Tibial nerve (tissue), 4 donors: Measurements from ENCODE around the gene SLC24A3.

Experiments
- CTCF ChIP-seq, 5 experiments: fragments of 200-600 bp in 3 of 5; fragments of 450-650 bp in 2 of 5; sonication (generic) in 3 of 5; IDR thresholded peaks; one replicate each; pipeline ENCODE4 v1.5.1; 2016 to 2019; ENCODE audit warnings: antibody characterized with exemption in 5 of 5, mild to moderate bottlenecking in 3 of 5, moderate library complexity in 2 of 5
- EP300 ChIP-seq, 2 donors: sonication (generic); formaldehyde crosslinking; IDR thresholded peaks; one replicate each; pipeline ENCODE4 v1.6.1; 2017; ENCODE audit warnings: antibody characterized with exemption in 2 of 2, mild to moderate bottlenecking in 1 of 2
- POLR2A ChIP-seq, 2 donors: fragments of 450-650 bp; IDR thresholded peaks; one replicate each; pipeline ENCODE4 v1.6.1; 2017; ENCODE audit warnings: antibody characterized with exemption in 2 of 2, mild to moderate bottlenecking in 2 of 2, moderate library complexity in 2 of 2

GRCh38 chr20:19428324-19428723 lies 215.9 kb downstream of the SLC24A3 start:
- TF ChIP-seq CTCF (IDR thresholded peaks at IDR 0.05) (no peak), EP300 (IDR thresholded peaks at IDR 0.05) (no peak), POLR2A (IDR thresholded peaks at IDR 0.05) (no peak)
